ENCODE measurements around the gene CERS5. TPM values are rescaled to one million over a fixed set of nuclear protein-coding genes. Genes with fewer than 3 reads are reported as not detected.
A peak's percentile ranks its signal among the peaks of the same experiment; 100 is the strongest.
"Not testable (repeated sequence)": the region's sequence is repeated elsewhere in the genome, so short reads cannot be mapped to it uniquely, and the experiment has no call there.

Gene CERS5
- polyA plus RNA-seq, 3 donors, result 71.0 to 83.0 (median 80.7) TPM

DNA sequence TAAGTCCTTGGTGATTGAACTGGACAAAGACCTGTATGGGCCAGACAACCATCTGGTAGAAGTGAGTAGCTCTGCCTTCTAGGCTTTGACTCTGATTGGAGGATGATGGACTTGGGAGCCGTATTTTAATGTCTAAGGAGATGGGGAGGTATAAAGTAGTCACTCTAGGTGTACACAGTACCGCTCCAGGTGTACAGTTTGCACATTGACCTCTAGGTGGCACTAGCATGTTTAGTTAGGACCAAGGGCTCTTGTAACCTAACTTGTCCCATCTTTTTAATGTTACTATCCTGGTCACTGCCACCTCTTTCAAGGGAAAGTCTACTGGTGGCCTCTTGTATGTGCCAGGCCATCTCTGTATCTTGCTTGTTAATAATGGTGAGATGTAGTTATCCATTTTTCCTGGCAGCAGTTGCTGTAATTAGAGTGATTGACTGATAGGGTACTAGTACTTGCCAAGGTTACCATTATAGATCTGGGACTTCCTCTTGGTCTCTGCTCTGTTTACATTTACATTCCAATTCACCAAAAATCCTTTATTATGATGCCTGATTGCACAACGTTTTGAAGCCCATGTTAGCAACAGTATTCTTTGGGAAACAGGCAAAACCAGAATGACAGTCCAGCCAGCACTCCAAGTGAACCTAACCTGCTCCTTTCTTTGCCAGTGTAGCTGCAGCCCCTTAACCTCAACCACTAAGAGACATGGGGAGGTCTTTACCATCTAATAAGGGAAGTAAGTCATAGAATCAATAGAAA, 78.4 kb downstream of the CERS5 start:
- no peak for DNase-seq (ENCODE audit: extremely low read depth in 1 of 11, low read depth in 9 of 11, low spot score in 4 of 11)

DNA sequence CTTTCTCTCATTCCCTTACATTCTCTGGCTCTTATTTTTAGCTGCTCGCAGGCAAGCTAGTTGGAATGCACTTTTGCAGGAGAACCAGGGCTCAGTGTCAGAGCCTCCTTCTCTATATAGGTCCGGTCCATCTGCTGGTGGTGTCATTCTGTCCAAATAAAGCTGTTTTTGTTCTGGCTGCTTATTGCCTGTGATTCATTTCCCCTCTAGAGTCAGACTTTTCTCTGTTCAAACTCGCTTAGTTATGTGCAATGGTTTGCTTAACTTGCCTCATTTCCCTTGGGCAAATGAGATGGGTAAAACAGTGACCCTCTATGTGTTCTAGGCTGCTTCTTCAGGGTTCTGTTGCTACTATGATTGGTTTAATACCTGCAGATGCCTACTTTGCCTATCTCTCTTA, 79.2 kb downstream of the CERS5 start:
- DNase-seq (ENCODE audit: extremely low read depth in 1 of 11, low read depth in 9 of 11, low spot score in 4 of 11), result no peak

DNA sequence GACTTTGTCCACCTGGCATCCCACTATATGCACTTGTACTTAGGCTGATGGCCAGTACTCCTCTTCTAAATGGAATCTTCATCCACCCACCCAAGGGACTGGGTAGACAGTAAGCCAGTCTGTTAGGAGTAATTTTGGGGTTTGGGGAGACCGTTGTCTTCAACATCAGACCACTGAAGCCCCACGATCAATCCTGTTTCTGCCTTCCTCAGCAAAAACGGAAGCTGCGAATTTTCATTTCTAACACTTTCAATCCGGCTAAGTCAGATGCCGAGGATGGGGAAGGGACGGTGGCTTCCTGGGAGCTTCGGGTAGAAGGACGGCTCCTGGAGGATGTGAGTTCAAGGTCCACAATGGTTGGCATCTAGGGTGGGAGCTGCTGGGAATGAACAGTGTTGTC, 80.0 kb downstream of the CERS5 start:
- DNase-seq (ENCODE audit: extremely low read depth in 1 of 11, low read depth in 9 of 11, low spot score in 4 of 11), result no peak

DNA sequence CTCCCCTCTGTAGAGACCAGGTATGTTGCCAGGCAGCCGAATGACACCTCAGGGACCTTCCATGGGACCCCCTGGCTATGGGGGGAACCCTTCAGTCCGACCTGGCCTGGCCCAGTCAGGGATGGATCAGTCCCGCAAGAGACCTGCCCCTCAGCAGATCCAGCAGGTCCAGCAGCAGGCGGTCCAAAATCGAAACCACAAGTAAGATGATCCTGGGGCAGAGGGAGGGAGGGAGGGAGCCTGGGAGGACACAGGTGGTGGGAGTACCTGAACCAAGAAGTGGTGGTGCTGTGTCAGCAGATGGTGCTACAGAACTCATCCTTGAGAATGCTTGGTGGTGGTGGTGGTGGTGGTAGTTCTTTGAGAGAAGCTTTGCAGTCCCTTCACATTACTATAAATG, 81.0 kb downstream of the CERS5 start:
- no peak for DNase-seq (ENCODE audit: extremely low read depth in 1 of 11, low read depth in 9 of 11, low spot score in 4 of 11)

DNA sequence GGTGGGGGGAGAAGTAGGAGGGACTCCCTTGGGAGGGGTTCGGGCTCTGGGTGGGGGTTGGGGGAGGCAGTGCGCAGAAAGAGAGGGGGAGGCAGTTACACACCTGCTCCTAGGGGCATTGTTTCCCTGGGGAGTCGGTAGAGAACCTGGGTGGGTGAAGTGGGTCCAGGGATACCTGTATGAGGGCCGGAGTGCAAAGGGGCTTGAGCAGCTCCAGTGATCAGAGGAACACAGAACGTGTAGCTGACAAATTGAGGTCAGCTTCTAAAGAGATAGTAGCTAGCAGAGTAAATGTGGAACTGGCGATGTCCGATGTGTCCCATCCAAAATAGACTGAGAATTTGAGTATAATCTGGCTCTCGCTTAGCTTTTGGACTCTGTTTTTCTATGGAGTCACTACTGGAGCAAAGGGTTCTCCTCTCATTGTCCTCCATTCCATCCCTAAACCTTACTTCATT, 81.5 kb downstream of the CERS5 start:
- DNase-seq (ENCODE audit: extremely low read depth in 1 of 11, low read depth in 9 of 11, low spot score in 4 of 11), result no peak

DNA sequence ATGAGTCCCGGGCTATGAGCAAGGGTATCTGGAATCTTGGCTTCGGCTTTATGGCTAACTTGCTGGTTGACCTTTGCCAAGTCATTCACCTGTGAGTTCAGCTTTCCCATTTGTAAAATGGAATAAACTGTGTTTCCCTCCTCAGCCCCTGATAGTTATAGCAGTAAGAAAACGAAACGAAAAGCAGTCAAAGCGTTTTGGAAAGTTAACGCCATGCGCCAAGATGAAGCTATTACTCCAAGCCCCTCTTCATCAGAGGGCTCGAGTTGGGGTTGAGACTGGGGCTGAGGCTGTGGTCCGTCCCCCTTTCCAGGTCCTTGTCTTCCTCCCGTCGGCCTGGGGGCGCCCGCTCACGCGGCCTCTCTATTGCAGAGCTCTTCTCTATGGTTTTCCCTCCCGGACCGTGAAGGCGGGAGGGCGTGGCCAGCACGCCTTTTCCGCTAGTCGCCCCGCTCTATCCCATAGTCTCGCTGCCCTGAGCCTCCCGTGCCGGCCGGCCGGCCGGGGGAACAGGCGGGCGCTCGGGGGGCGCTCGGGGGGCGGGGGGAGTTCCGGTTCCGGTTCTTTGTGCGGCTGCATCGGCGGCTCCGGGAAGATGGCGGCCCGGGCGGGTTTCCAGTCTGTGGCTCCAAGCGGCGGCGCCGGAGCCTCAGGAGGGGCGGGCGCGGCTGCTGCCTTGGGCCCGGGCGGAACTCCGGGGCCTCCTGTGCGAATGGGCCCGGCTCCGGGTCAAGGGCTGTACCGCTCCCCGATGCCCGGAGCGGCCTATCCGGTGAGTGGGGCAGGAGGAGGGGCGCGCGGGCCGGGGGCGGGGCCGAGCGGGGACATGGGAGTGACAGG, 82.2 kb downstream of the CERS5 start, which contains the start of gene SMARCD1:
SMARCD1 (plus strand) TSS at position 568 of the 840 bp plus-strand sequence; CDS start at position 596, 28 bp downstream.
- DNase-seq (ENCODE audit: extremely low read depth in 1 of 11, low read depth in 9 of 11, low spot score in 4 of 11), result peak; percentile 74 to 93 (median 87)

DNA sequence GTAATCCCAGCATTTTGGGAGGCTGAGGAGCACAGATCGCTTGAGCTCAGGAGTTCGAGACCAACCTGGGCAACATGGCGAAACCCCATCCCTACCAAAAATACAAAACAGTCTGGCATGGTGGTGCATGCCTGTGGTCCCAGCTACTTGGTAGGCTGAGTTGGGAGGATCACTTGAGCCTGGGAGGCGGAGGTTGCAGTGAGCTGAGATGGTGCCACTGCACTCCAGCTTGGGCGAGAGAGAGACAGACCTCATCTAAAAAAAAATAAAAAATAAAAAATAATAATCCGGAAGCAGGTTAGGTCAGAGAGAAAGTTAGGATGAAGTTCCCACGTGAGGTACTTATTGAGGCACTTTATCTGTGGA, 82.8 kb downstream of the CERS5 start:
- DNase-seq (ENCODE audit: extremely low read depth in 1 of 11, low read depth in 9 of 11, low spot score in 4 of 11), result not testable (repeated sequence)

DNA sequence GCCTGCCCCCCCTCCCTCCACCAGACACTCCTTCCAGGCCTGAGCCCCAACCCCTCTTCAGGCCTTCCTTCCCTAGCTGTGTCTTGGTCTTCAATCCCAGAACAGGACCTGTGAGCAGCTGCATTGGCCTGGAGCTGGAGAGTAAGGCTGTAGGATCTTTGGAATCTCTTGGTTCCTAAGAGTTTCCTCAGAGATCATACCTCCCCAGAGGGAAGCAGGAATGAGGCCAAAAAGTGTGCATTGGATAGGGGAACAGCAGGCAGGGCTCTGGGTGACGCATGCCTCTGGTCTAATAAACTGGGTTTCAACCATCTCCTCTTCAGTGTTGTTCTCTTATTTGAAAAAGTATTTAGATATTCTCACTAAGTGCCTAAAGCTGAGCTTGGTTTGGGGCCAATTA, 83.9 kb downstream of the CERS5 start:
- no peak for DNase-seq (ENCODE audit: extremely low read depth in 1 of 11, low read depth in 9 of 11, low spot score in 4 of 11)

DNA sequence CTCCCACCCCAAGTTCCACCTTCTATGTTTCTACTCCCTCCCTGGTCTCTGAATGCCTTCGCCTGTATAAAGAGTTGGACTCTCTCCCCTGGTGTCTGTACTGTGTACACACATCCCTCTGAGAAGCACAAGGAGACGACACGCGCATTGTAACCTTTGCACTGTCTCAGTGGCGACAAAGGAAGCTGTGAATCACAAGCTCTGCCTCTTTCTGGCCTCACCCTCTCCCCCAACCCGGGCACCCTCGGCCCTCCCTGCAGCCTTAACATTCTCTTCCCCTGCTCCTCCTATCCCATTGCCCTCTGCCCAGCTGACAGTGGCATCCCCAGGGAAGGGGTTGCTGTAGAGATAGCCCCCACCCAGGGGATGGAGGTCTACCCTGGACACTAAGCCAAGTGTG, 84.5 kb downstream of the CERS5 start:
- DNase-seq (ENCODE audit: extremely low read depth in 1 of 11, low read depth in 9 of 11, low spot score in 4 of 11), result peak in 1 of 11 donors; percentile 37

DNA sequence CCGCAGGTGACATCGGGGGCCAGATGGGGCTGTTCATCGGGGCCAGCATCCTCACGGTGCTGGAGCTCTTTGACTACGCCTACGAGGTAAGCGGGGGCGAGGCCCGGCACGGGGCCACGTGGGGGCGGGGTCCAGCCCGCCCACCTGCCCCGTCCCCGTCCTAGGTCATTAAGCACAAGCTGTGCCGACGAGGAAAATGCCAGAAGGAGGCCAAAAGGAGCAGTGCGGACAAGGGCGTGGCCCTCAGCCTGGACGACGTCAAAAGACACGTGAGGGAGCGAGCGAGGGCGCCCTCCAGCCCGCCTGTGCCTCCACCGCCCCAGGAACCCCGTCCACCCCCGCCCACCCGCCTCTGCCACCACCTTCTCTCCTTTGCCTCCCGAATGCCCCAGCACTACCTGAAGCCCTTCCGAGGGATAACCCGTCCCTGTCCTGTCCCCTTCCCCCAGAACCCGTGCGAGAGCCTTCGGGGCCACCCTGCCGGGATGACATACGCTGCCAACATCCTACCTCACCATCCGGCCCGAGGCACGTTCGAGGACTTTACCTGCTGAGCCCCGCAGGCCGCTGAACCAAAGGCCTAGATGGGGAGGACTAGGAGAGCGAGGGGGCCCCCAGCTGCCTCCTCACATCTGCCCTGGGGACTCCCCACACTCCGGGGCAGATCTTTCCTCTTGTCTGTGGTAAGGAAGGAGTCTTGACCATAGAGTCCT, 85.9 kb downstream of the CERS5 start:
- DNase-seq (ENCODE audit: extremely low read depth in 1 of 11, low read depth in 9 of 11, low spot score in 4 of 11), result no peak

DNA sequence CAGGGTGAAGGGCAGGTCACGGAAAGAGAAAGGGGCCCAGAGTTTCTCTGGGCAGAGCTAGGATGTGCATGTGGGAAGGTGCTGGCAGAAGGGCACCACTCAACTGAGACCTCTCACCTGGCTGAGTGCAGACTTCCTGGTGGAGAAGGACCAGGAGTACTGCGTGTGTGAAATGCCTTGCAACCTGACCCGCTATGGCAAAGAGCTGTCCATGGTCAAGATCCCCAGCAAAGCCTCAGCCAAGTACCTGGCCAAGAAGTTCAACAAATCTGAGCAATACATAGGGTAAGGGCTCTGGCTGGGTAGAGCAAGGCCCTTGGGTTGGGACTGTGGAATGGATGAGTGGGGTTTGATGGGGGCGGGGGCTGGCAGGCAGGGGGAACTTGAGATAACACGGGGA, 87.4 kb downstream of the CERS5 start:
- no peak for DNase-seq (ENCODE audit: extremely low read depth in 1 of 11, low read depth in 9 of 11, low spot score in 4 of 11)

Other genes with a start within 250 kb of the CERS5 start
- gene AQP2, start 216.6 kb downstream of the CERS5 start, polyA plus RNA-seq (ENCODE audit: insufficient read length in 3 of 3), result 100 to 1,000 TPM in 2 of 3 donors, 10 to 100 TPM in 1; 56.9 to 435 (median 117) TPM
- gene AQP5, start 205.5 kb downstream of the CERS5 start, polyA plus RNA-seq (ENCODE audit: insufficient read length in 3 of 3), result 1 to 10 TPM; 1.2 to 3.6 (median 1.7) TPM
- gene AQP6, start 194.4 kb downstream of the CERS5 start, polyA plus RNA-seq (ENCODE audit: insufficient read length in 3 of 3), result 10 to 100 TPM; 16.1 to 27.6 (median 23.1) TPM
- gene RACGAP1, start 141.9 kb downstream of the CERS5 start, polyA plus RNA-seq (ENCODE audit: insufficient read length in 3 of 3), result 10 to 100 TPM; 40.5 to 57.9 (median 56.1) TPM
- gene ASIC1, start 109.8 kb downstream of the CERS5 start, polyA plus RNA-seq (ENCODE audit: insufficient read length in 3 of 3), result 1 to 10 TPM; 4.5 to 5.3 (median 5.1) TPM
- 100 to 1,000 TPM; 177 to 189 (median 184) TPM for gene SMARCD1, start 82.0 kb downstream of the CERS5 start, polyA plus RNA-seq (ENCODE audit: insufficient read length in 3 of 3)
- gene GPD1, start 63.4 kb downstream of the CERS5 start, polyA plus RNA-seq (ENCODE audit: insufficient read length in 3 of 3), result 10 to 100 TPM; 57.2 to 83.3 (median 65.6) TPM
- 10 to 100 TPM; 43.8 to 54.7 (median 52.8) TPM for gene COX14, start 55.1 kb downstream of the CERS5 start, polyA plus RNA-seq (ENCODE audit: insufficient read length in 3 of 3)
- 10 to 100 TPM; 76.3 to 97.0 (median 83.8) TPM for gene LIMA1, start 116.2 kb upstream of the CERS5 start, polyA plus RNA-seq (ENCODE audit: insufficient read length in 3 of 3)
- under 1 TPM; 0.14 to 0.56 (median 0.25) TPM for gene FAM186A, start 229.2 kb upstream of the CERS5 start, polyA plus RNA-seq (ENCODE audit: insufficient read length in 3 of 3)
- gene LARP4, start 233.5 kb upstream of the CERS5 start, polyA plus RNA-seq (ENCODE audit: insufficient read length in 3 of 3), result 10 to 100 TPM; 37.2 to 46.4 (median 45.4) TPM